GM23248 (cell line): ENCODE data around the gene RAD51B.

Experiments
- EZH2 ChIP-seq: fragments of 200-600 bp; sonication (generic); IDR thresholded peaks from 2 replicates; pipeline ENCODE4 v1.6.1; 2018; ENCODE audit warnings: antibody characterized with exemption, mild to moderate bottlenecking; ENCODE audit not compliant: insufficient read depth, poor library complexity, severe bottlenecking
- EZH2phosphoT487 ChIP-seq: fragments of 200-600 bp; sonication (generic); IDR thresholded peaks from 2 replicates; pipeline ENCODE4 v1.6.1; 2018; ENCODE audit warnings: antibody characterized with exemption, moderate library complexity, mild to moderate bottlenecking, low read depth; ENCODE audit not compliant: insufficient read depth

GRCh38 chr14:68193970-68194681 lies 374.5 kb downstream of the RAD51B start:
- TF ChIP-seq EZH2 (no peak), EZH2phosphoT487 (no peak)
